HG02938 (cell line): ENCODE results near the gene HSD17B10.
"Not testable (repeated sequence)": the region's sequence is repeated elsewhere in the genome, so short reads cannot be mapped to it uniquely, and the experiment has no call there.

Experiments
- ATAC-seq: cut with Tn5 transposase; IDR thresholded peaks from one replicate; pipeline ENCODE4 v1.9.1; 2021; ENCODE audit warnings: mild to moderate bottlenecking, moderate library complexity; ENCODE audit not compliant: unreplicated experiment

HSD17B10 gene

GRCh38 chrX:53438174-53438831 is 4.1 kb upstream of the HSD17B10 start:
- no peak for ATAC-seq

- no peak for ATAC-seq
These were observed 3.0 kb upstream of the HSD17B10 start for GRCh38 chrX:53437206-53437605.

- ATAC-seq, result peak; percentile 49
These were observed 1.8 kb upstream of the HSD17B10 start for GRCh38 chrX:53435997-53436396.

GRCh38 chrX:53430231-53430630 is 3.9 kb downstream of the HSD17B10 start:
- no peak for ATAC-seq

GRCh38 chrX:53429755-53430154 is 4.4 kb downstream of the HSD17B10 start:
- no peak for ATAC-seq

GRCh38 chrX:53422861-53423306 is 11.3 kb downstream of the HSD17B10 start, which contains the start of gene RIBC1:
Gene RIBC1 (plus strand): TSS chrX:53422873. CDS start chrX:53426277, 3,404 bp downstream.
- ATAC-seq, result no peak

- ATAC-seq, result peak; percentile 94
These were observed 11.9 kb downstream of the HSD17B10 start, which contains the start of gene SMC1A for GRCh38 chrX:53422086-53422860. Gene SMC1A (minus strand): TSS chrX:53422654. CDS start chrX:53422600, 54 bp downstream.

GRCh38 chrX:53421772-53422085 is 12.4 kb downstream of the HSD17B10 start:
- ATAC-seq, result peak; percentile 3

GRCh38 chrX:53421125-53421524 is 13.0 kb downstream of the HSD17B10 start:
- no peak for ATAC-seq

GRCh38 chrX:53420351-53420750 is 13.8 kb downstream of the HSD17B10 start:
- ATAC-seq, result not testable (repeated sequence)

- ATAC-seq, result no peak
These were observed 21.7 kb downstream of the HSD17B10 start for GRCh38 chrX:53412446-53412845.

- no peak for ATAC-seq
These were observed 30.6 kb downstream of the HSD17B10 start for GRCh38 chrX:53403535-53403934.

GRCh38 chrX:53398216-53398615 is 36.0 kb downstream of the HSD17B10 start:
- ATAC-seq, result no peak

- ATAC-seq, result no peak
These were observed 38.4 kb downstream of the HSD17B10 start for GRCh38 chrX:53395605-53396298.

GRCh38 chrX:53383376-53384076 is 50.6 kb downstream of the HSD17B10 start:
- no peak for ATAC-seq
